Ishikawa (cell line): ENCODE measurements around the gene SYNPO2L.

Experiments used
- EP300 ChIP-seq: IDR thresholded peaks from 2 replicates; pipeline ENCODE4 v1.6.1; 2012; ENCODE audit warnings: borderline replicate concordance
- TAF1 ChIP-seq: IDR thresholded peaks from 2 replicates; pipeline ENCODE4 v1.6.1; 2012; ENCODE audit warnings: low read depth, mild to moderate bottlenecking
- TEAD4 ChIP-seq: IDR thresholded peaks from 2 replicates; pipeline ENCODE4 v1.6.1; 2012
- YY1 ChIP-seq: IDR thresholded peaks from 2 replicates; pipeline ENCODE4 v1.6.1; 2012; ENCODE audit warnings: low read depth

DNA sequence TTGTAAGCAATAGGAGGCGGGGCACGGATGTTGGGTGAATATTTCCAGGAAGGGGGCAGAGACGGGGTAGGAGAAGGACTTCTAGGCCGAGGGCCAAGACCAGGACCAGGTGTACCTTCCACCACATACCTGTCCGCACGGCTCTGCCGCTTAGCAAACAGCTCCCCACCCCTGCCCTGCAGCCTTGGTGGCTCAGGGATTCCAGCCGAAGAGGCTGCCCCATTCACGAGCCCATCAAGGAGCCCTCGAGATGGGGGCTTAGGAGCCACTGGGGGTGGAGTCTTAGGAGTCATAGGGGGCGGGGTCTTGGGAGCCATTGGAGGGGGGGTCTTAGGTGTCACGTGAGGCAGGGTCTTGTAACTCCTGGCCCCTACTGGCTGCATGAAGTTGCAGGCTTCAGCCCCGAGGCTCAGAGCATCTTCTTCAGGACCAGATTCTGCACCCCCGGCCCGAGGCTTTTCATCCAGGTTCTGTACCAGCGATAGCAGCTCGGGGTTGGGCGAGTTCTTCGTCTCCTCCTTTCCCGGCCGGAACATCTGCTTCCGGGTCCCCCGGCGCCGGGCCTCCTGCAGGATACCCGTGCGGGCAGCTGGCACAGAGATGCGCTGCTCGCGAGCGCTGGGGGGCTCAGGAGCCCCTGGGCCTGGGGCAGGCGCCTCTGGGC, 8.5 kb downstream of the SYNPO2L start:
- TF ChIP-seq EP300 (no peak), YY1 (no peak), TAF1 (no peak), TEAD4 (no peak)
